ENCODE measurements around the gene CNTD1.

Gene CNTD1

GRCh38 chr17:42832213-42832933 lies 33.7 kb downstream of the CNTD1 start:
- no peak for TF ChIP-seq CTCF (conservative IDR thresholded peaks at IDR 0.05)
- H3K27ac ChIP-seq: peak overlapping the region; percentile 88

- TF ChIP-seq CTCF (conservative IDR thresholded peaks at IDR 0.05): no peak
- peak within 1 kb of the TSS; percentile 88 for H3K27ac ChIP-seq
Measured at GRCh38 chr17:42832934-42833766, 34.5 kb downstream of the CNTD1 start, which contains the start of gene PSME3. Gene PSME3, plus strand, starts transcription at chr17:42833397. Its CDS starts 235 bp downstream, at chr17:42833632.

GRCh38 chr17:42833767-42834422 lies 35.2 kb downstream of the CNTD1 start:
- peak overlapping the region; percentile 88 for H3K27ac ChIP-seq
- no peak for TF ChIP-seq CTCF (conservative IDR thresholded peaks at IDR 0.05)

DNA sequence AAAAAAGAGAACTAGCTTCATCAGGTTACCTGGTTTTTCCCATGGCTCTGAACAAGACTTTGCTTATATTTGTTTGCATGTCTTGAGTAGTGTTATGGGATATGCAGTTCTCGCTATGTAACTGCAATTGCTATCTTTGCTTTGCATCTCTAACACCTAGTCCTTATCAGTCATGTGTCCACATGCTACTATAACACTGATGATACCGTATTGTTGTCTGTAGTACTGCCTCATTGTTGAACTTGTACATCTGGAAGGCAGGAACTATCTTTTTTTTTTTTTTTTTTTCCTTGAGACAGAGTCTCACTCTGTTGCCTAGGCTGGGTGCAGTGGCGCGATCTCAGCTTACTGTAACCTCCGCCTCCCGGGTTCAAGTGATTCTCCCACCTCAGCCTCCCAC lies 37.1 kb downstream of the CNTD1 start:
- no peak overlapping the region for H3K27ac ChIP-seq
- no peak for TF ChIP-seq CTCF (conservative IDR thresholded peaks at IDR 0.05)

DNA sequence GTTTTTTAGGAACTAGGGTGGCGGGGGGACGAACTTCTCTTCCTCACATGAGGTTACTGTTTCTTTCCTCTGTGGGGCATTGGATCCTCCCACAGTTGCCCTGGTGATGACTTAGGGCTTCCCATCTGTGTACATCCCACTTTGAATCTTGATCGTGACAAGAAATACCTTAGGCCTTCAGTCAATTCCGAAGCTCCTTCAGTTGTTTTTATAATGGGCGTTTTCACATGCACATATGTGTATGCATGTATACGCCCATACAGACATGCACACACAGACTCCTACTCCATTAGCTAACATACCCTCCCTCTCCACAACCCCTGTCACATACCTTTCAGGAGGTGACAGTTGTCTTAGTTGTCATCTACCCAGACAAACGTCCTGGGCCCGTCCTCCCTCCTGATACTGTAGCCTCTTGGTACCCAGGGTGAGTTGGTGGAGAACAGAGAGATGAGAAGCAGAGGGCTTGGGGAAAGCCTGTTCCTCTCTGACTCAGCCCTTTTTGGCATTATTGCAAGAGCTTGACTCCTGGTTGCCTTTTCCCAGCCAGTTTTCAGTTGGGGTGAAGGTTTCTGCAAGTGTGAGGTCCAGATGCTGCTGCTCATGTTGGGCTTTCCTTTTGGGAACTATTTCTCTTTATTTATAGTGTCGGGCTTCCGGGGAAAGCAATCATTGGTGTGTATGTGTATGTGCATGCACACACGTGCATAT lies 43.5 kb downstream of the CNTD1 start:
- no peak overlapping the region for H3K27ac ChIP-seq
- TF ChIP-seq CTCF (conservative IDR thresholded peaks at IDR 0.05): no peak

GRCh38 chr17:42843358-42843934 lies 44.8 kb downstream of the CNTD1 start:
- H3K27ac ChIP-seq: no peak overlapping the region
- peak; percentile 99 for TF ChIP-seq CTCF (conservative IDR thresholded peaks at IDR 0.05)

Measured in VCaP (cell line).